HEK293 (cell line): ENCODE data around the gene RGS9.

ENCODE experiments used
- ZNF416 ChIP-seq: fragments of 450-650 bp; formaldehyde crosslinking; IDR thresholded peaks from 2 replicates; pipeline ENCODE4 v1.5.1; 2016; ENCODE audit warnings: missing biosample characterization, missing genetic modification characterization
- ZNF514 ChIP-seq: fragments of 450-650 bp; formaldehyde crosslinking; IDR thresholded peaks from 2 replicates; pipeline ENCODE4 v1.5.1; 2016; ENCODE audit warnings: missing biosample characterization, missing genetic modification characterization

DNA sequence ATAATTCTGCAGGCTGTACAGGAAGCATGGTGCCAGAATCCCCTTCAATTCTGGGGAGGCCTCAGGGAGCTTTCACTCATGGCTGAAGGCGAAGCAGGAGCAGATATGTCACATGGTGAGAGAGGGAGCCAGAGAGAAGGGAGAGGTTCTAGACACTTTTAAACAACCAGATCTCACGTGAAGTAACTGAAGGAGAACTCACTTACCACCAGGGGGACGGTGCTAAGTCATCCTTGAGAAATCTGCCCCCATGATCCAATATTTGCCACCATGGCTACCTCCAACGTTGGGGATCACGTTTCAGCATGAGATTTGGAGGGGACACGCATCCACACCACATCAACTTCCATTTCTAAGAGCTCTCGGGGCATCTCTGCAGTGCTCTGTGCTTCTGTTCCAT lies 43.2 kb upstream of the RGS9 start:
- no peak for TF ChIP-seq ZNF416
- no peak for TF ChIP-seq ZNF514
